Activated T-helper 1 cell treated with Interleukin-2 at 50 U/mL for 16 hours (primary cell): ENCODE measurements around the gene PUM2.

Source experiments
- DNase-seq: peaks from one replicate; pipeline ENCODE4 v3.0.0-alpha.2; 2020; ENCODE audit warnings: low read depth

The PUM2 gene

DNA sequence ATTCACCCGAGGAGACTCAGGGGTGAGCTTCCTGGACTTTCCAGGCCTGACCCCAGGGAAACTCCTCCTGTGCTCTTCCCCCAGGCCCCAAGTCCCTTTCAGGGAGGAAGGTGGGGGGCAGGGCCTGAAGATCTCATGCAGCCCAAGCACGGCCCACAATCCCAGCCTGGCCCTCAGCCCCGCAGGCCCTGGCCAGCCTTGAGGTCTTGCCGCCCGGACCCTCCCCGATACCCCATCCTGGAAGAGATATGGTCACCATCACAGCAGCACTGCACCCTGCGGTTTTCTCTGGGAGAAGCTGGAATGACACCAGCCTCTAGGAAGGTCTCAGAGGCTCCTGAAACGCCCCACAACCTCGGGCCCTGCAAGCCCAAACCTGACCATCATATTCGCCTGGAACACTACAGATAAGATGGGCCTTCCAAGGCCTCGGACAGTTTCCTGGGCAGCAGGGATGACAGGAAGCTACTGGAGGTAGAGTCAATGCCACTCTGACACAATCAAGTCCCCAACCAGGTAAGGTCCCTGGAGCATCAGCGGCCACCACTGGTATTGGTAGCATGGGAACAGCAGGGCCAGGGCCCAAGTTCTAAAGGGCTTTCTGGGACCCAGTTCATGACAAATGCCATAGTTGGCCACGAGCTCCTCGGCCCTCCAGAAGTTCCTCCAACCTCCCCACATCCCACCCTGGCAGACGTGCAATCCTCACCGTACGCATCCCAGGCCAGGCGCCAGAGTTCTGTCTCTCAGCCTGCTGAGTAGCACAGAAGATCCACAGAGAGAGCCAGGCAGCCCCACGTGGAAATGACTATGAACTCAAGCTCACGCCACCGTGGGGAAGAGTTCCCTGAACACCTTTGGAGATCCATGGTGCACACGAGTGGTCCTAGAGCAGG, 134.3 kb downstream of the PUM2 start:
- DNase-seq, result no peak

- no peak for DNase-seq
These were observed 135.2 kb downstream of the PUM2 start for GRCh38 chr2:20215183-20216040.

DNA sequence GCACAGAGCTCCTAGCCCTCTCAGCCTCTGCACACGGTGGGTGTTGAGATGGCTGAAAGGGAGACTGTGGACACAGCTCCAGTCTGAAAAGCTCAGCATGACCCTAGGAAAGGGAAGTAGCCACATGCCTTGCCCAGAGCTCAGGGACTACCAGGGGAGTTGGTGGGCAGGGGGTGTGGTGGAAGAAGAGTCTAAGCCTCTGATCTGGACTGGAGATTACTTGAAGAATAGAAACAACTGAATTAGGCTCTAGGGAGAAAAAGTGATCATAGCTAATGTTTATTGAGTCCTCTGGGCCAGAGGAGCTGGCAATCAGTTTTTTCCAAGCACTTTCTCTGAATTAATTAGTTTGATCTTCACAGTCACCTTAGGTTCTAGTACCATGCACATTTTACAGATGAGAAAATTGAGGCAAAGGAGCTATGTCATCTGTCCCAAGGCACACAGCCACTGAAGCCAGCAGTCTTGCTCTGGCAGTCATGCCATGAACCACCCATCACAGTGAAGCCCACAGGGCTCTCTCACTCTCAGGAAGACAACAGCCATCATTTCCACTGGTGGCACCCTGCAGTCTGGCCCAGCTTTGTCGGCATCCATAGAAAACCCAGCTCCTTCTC, 136.0 kb downstream of the PUM2 start:
- DNase-seq, result no peak

DNA sequence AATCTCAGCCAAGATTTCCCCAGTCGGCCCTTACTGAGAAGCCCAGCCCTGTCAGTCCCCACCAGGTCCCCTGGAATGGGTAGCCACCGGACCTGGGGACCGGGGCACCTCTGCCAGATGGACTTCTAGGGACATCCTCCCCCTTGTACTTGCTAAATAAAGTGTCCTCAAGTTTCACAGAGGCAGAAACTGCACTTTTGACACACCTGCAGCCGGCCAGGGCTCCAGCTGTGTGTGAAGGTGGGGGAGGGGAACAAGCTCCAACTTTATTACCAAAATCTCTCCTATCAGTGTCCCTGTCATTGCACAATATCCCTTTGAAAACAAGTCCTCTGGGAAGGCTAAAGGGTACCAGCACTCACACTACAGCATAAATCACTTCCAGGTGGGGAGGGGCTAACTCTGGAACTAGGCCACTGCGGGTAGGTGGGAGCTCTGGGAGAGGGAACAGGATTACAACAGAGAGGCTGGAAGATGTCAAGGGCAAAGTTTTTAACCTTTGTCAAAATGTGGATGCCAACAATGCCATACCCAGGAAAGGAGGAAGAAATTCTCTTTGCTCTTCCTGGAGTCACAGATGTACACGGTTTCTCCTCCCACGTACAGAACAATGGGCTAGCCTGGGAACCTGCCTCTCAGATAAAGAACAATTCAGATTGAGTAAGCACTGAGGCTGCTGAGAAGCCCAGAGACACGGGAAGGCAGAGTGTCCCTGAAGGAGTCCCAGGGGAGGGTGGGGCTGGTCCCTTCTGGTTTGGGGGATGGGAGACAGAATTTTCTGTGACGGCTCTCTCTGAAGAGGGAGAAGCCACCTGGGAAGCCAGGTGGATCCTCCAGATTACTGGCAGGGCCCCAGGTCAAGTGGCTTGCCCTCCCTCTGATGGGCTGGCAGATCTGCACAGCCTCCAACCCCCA, 136.7 kb downstream of the PUM2 start:
- DNase-seq, result no peak

DNA sequence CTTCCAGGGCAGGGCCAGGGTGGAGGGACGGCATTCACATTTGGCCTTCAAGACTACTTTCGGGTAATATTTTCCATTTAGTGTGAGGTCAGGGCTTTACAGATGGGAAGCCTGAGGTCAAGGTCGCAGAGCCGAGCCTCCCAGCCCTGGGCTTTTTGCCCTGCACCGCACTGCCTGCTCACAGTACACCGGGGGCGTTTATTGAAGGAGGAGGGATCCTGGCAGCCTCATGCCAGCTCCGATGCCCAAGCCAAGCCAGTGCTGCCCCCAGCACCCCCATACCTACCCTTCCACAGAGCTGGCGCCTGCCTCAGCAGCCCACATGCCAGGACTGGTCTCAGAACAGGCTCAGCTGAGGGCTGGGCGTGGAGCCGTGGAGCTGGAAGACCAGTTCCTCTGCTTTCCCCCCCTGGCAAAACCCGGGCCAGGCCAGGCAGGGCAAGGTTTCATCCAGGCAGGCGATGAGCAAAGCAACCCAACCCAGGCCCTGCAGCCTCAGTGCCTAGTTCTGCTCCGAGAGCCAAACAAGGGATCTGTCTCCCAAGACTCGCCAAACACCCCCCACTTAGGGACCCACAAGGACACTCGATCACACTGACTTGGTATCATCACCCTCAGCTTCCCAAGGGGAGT, 137.7 kb downstream of the PUM2 start:
- no peak for DNase-seq

GRCh38 chr2:20212459-20212870, 138.2 kb downstream of the PUM2 start:
- DNase-seq, result no peak

DNA sequence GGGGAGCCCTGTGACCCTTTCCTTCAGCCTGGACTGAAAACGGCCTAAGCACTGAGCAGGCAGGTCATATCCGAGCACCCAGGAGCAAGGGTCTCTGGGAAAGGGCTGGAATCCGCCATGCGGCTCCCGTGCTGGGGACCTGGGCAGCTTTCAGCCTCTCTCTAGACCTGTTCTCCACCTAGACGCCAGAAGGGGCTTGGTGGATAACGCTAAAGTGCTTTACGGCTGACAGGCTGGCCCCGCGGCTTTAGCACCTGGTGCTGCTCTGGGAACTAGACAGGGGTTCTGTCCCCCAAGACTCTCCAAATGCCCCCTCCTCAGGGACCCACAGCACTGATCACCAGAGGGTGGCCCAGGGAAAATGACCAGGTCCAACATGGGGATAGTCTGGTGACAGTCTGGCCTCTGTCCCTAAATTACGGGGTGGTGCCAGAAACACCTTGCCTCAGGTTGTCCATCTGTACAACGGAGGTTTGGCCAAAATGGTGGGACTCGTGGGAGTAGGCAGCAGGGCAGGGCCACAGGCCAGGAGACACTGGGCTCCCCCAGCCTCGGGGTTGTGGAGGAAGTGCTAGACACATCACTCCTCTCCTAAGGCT, 138.7 kb downstream of the PUM2 start:
- no peak for DNase-seq

DNA sequence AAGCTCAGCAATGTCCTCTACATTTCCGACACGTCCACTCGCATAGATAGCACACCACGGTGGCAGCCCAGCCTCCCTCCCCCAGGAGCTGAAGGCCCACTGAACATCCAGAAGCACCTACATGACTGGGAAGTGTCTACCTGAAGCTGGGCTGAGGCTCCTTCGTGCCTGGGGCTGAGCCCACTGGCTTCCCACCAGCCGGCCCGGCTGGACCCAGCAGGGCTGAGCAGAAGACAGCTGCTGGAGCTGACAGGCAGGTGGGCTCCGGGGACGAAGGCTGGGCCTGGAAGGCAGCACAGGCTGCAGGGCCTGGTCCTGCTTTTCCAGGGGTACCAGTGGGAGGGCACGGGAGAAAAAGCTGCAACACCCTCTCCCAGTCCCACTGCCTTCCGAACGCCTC, 139.2 kb downstream of the PUM2 start:
- no peak for DNase-seq

DNA sequence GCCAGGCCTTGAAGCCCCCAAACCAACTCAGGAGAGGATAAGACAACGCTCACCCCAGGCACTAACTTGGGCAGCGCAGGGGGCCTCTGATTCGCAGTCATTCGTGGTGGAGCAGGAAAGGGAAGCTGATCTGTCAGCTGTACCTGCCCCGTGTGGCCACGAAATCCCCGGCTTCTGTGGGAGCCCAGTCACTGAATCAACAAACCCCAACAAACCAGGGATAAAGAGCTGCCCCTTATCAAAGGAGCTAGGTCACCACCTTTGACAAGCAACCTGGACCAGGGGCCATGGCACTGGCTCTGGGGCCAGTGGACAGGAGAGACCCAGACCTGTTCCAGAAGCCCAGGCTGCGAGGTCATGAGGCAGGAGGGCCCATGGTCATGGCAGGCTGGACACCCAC, 140.2 kb downstream of the PUM2 start:
- DNase-seq, result no peak

DNA sequence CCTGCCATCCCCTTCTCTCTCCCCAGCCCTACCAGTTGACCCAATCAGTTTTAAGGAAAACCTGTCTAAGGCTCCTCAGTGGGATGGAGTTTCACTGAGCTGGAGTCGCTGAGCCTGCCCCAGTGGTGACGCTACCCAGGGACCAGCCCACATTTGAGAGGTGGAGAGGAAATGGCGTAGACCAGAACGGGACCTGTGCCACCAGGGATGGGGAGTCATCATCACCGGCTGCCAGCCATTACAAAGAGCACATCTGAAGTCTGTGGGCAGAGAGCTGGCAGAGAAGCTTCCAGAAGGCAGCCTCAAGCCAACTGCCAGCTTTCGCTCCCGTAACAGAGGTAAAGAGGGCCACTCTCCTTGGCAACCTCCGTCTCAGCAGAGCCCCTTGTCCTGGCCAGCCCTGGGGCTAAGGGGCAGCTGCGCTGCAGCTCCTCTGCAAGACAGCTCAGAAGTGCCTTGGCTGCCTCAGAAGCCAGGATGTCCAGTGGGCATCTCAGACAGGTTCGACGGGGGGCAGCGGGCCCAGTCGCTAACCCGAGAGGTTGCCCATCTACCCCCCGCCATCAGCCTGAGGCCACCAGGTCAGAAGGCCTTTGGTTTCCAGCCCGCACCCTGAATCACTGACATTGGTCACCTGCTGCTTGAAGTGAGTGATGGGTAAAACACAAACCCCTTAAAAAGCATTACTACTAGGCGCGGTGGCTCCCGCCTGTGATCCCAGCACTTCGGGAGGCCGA, 141.1 kb downstream of the PUM2 start:
- DNase-seq, result no peak

DNA sequence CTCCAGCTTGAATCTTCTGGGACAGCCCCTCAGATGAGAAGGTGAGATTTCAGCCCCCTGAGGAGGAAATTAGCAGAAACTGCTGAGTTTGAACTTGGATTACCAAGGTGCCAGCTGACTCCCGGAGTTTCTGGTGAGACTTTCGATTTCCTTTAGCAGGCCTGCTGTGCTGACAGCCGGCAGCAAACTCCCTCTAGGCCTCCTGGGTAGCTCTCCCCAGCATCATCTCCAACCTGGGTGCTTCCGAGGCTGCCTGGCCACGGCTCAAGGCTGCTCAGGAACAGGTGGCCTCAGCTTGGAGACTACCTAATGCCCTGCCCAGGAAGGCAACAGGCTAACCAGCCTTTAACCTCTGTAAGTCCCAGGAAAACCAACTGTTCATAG, 142.2 kb downstream of the PUM2 start:
- no peak for DNase-seq

DNA sequence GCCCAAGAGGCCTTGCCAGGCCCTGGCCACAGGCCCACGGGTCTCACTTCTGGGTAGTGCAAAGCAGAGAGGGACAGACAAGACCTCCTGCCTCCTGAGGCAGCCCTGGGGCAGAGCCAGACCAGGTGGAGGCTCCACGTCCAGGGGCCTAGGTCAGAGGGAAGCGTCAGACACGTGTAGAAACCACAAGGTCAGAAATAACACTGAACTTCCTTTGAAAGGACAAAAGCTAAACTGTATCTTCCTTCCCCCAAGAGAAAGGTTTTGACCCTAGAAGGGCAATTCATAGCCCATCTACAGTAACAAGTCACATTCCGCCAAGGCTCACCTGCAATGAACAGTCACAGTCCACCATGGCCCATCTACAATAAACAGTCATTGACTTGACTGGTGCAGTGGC, 143.6 kb downstream of the PUM2 start:
- DNase-seq, result no peak

DNA sequence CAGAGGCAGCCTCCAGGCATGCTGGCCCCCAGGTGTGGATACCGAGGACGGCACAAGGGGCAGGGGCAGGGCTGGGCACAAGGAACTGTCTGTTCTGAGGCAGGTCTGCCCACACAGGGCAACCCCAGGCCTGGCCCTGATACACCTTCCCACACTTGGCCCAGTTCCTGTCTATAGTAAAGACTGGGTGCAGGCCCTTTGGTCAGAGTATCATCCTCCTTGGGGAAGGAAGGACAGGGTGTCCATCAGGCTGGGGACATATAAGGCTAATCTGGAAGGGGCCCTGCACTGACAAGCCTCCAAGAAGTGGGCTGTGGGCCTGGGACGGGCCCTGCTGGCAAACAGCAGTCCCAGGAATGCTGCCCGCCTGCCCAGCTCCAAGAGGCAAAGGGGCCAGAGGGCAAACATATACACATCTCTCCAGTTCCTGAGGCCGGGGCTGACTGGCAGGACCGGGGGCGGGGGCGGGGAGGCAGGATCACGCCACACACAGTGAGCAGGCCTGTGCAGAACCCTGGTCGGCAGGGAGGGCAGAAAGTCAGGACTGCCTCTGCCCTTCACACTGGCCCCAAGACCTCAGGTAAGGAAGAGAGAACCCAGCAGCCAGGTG, 144.6 kb downstream of the PUM2 start:
- no peak for DNase-seq

- DNase-seq, result no peak
These were observed 145.6 kb downstream of the PUM2 start for GRCh38 chr2:20205069-20205468.

- no peak for DNase-seq
These were observed 147.0 kb downstream of the PUM2 start for GRCh38 chr2:20203521-20204225.

- no peak for DNase-seq
These were observed 147.6 kb downstream of the PUM2 start for GRCh38 chr2:20203072-20203471.

DNA sequence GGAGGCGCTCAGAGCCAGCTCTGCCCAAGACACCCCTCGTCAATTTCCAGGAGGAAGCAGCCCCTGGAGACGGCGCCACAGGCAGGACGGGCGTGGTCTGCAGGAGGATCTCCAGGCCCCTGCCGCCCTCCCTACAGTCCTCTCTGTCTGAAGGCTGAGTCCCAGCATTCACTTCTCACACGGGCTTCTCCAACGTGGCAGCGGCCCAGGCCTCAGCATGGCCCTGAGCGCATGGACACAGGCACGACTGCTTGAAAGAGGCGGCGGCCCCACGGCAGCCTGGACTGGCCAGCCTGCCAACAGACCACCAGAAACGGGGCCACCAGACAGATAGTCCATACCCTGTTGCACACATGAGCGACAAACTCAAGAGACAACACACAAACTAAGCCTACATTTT, 149.0 kb downstream of the PUM2 start:
- no peak for DNase-seq

- no peak for DNase-seq
These were observed 149.7 kb downstream of the PUM2 start for GRCh38 chr2:20200697-20201555.
